Measurements from ENCODE around the gene PPP2R2B. TPM values are rescaled to one million over a fixed set of nuclear protein-coding genes. Genes with fewer than 3 reads are reported as not detected.

PPP2R2B gene
- total RNA-seq, 2 donors from 2014 or later = 0.35 to 0.93 TPM

DNA sequence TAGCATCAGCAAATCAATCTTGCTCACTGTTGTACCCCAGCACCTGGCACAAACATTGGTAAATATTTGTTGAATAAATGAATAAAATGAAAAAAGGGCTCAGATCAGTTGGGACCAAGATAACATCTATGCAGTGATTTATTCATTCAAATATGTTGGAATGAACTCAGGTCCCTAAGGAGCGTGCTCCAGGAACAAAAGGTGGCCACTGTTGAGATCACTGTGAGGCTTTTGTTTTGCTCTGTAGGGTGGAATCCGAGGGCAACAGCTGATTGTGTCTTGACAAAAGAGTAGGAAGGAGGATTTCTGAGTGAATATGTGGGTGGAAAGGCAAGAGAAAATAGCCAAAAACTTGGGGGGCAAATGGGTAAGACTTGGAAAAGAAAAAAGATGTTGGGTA is 89.7 kb downstream of the PPP2R2B start:
- no peaks in the 10 kb centered on the region for H3K36me3 ChIP-seq

DNA sequence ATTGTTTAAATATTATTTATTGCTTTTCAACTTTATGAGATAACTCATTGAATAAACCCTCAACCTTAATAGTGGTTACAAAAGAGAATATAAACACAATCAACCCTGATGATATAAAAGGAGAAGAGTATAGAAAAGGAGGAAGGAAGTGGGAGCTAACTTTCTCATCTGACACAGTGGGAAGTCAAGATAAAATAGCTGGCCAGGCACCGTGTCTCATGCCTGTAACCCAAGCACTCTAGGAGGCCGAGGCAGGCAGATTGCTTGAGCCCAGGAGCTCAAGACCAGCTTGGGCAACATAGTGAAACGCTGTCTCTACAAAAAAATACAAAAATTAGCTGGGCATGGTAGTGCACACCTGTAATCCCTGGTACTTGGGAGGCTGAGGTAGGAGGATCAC is 93.5 kb downstream of the PPP2R2B start:
- intact Hi-C loops (cut with DNase I) = no loop called here
- no peak overlapping the region for H3K9ac ChIP-seq (ENCODE audit: low read depth in 2 of 2, low read length in 2 of 2)
- H3K4me3 ChIP-seq = no peak overlapping the region
- H3K4me1 ChIP-seq = no peaks in the 10 kb centered on the region
- no peak overlapping the region for H3K27ac ChIP-seq
- TF ChIP-seq CTCF (IDR thresholded peaks at IDR 0.05) = no peak
- H3K36me3 ChIP-seq = no peaks in the 10 kb centered on the region
- DNase-seq = no peak
- H3K9me3 ChIP-seq = no peaks in the 10 kb centered on the region
- H3K27me3 ChIP-seq = no peaks in the 10 kb centered on the region

More for the DNA sequence above, 89.7 kb downstream of the PPP2R2B start:
- no peak overlapping the region for H3K9ac ChIP-seq (ENCODE audit: low read depth in 2 of 2, low read length in 2 of 2)
- H3K27me3 ChIP-seq = no peaks in the 10 kb centered on the region
- no peaks in the 10 kb centered on the region for H3K4me1 ChIP-seq
- intact Hi-C loops (cut with DNase I) = no loop called here
- no peak overlapping the region for H3K4me3 ChIP-seq
- H3K27ac ChIP-seq = no peak overlapping the region
- TF ChIP-seq CTCF (IDR thresholded peaks at IDR 0.05) = no peak
- DNase-seq = no peak
- H3K9me3 ChIP-seq = no peaks in the 10 kb centered on the region

DNA sequence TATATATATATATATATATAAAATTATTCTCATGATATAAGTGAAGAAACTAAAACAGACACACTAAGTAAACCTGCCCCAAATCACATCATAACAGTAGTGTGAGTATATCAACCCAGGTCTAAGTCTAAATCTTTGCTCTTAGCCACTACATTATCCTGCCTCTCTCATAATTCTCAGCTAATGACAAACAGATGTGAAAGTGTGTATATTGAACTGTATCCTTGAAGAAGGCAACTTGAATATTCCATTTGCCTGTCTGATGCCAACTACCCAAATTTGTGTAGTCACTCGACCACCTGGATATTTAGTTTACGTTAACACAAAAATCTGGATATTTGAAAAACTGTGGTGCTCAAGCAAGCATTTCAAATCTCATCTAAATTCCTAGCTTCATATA is 97.4 kb downstream of the PPP2R2B start:
- no peaks in the 10 kb centered on the region for H3K4me1 ChIP-seq
- no peaks in the 10 kb centered on the region for H3K27me3 ChIP-seq
- no peak overlapping the region for H3K9ac ChIP-seq (ENCODE audit: low read depth in 2 of 2, low read length in 2 of 2)
- no peak for DNase-seq
- H3K9me3 ChIP-seq = no peaks in the 10 kb centered on the region
- no peak overlapping the region for H3K4me3 ChIP-seq
- no peaks in the 10 kb centered on the region for H3K36me3 ChIP-seq
- no peak for TF ChIP-seq CTCF (IDR thresholded peaks at IDR 0.05)
- H3K27ac ChIP-seq = no peak overlapping the region
- intact Hi-C loops (cut with DNase I) = no loop called here

- Histone ChIP-seq H3K9ac (ENCODE audit: low read depth in 2 of 2, low read length in 2 of 2) (no peak overlapping the region), H3K36me3 (no peaks in the 10 kb centered on the region), H3K9me3 (no peaks in the 10 kb centered on the region), H3K4me1 (no peaks in the 10 kb centered on the region), H3K27ac (no peak overlapping the region), H3K27me3 (no peaks in the 10 kb centered on the region), H3K4me3 (no peak overlapping the region)
- DNase-seq = no peak
- no peak for TF ChIP-seq CTCF (IDR thresholded peaks at IDR 0.05)
- intact Hi-C loops (cut with DNase I) = no loop called here
Measured at GRCh38 chr5:146779211-146779869, 99.2 kb downstream of the PPP2R2B start.

DNA sequence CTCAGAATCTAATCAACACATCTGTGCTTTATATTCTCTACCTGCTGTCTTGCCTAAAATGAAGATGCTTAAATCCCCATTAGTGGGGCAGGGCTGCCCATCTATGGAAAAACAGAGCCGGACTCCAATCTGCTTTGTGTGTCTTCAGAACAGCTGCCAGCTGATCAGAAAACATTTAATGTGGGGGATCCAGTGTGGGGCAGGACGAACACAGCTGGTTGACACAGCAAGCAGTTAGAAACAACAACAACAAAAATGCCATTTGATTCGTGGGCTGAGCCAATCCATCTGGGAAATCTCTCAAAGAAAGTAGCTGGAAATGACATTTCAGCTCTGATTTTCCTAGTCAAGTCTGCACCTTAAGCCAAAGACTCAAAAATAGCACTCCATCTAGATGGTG is 99.8 kb downstream of the PPP2R2B start:
- no peak overlapping the region for H3K27ac ChIP-seq
- no peaks in the 10 kb centered on the region for H3K9me3 ChIP-seq
- no peaks in the 10 kb centered on the region for H3K4me1 ChIP-seq
- H3K9ac ChIP-seq (ENCODE audit: low read depth in 2 of 2, low read length in 2 of 2) = no peak overlapping the region
- no peaks in the 10 kb centered on the region for H3K27me3 ChIP-seq
- no peak for TF ChIP-seq CTCF (IDR thresholded peaks at IDR 0.05)
- no peak overlapping the region for H3K4me3 ChIP-seq
- intact Hi-C loops (cut with DNase I) = no loop called here
- no peaks in the 10 kb centered on the region for H3K36me3 ChIP-seq
- DNase-seq = no peak

Data from colonic mucosa (tissue), 4 donors.